CD4-positive, alpha-beta T cell (primary cell): ENCODE measurements around the gene OAS2. TPM values are rescaled to one million over a fixed set of nuclear protein-coding genes. Genes with fewer than 3 reads are reported as not detected.

ENCODE experiments used
- ATAC-seq: fragments of 200-7000 bp; cut with Tn5 transposase; one replicate; pipeline ENCODE4 v1.10.0; 2022; ENCODE audit warnings: mild to moderate bottlenecking; ENCODE audit not compliant: poor library complexity
- CTCF ChIA-PET: fragments of 350-600 bp; sonication (Branson Sonifier 250); formaldehyde crosslinking; loops from one replicate; lab custom pipeline; 2021; ENCODE audit warnings: antibody characterized with exemption, inconsistent platforms; lab: Charles Lee
- POLR2A ChIA-PET: fragments of 350-600 bp; sonication (Branson Sonifier 250); formaldehyde crosslinking; loops from one replicate; lab custom pipeline; 2021; ENCODE audit warnings: antibody characterized with exemption, inconsistent platforms; lab: Charles Lee
- DNase-seq, 14 experiments: peaks; one replicate each; pipeline ENCODE4 v3.0.0-alpha.2; 2013 to 2020; ENCODE audit warnings: mixed read lengths in 2 of 14
- H3K27ac ChIP-seq, 2 donors: one replicate each; pipeline versions ENCODE4 v1.5.1 to v1.7.0; 2013; ENCODE audit warnings: low read length in 2 of 2, low read depth in 1 of 2, mild to moderate bottlenecking in 1 of 2
- H3K27me3 ChIP-seq, 2 experiments: 1 replicate in 1 of 2; 2 replicates in 1 of 2; pipeline versions ENCODE4 v1.6.1 to v1.7.0; 2013; ENCODE audit warnings: low read length in 2 of 2, control low read depth in 1 of 2, mild to moderate bottlenecking in 1 of 2, moderate library complexity in 1 of 2; ENCODE audit not compliant: insufficient read depth in 2 of 2, control insufficient read depth in 1 of 2
- H3K36me3 ChIP-seq: one replicate; pipeline ENCODE4 v1.6.1; 2013; ENCODE audit warnings: low read length, control low read depth; ENCODE audit not compliant: insufficient read depth
- H3K4me1 ChIP-seq: one replicate; pipeline ENCODE4 v1.6.1; 2013; ENCODE audit warnings: low read length, control low read depth; ENCODE audit not compliant: insufficient read depth
- H3K4me3 ChIP-seq: one replicate; pipeline ENCODE4 v1.5.1; 2013; ENCODE audit warnings: mild to moderate bottlenecking, low read length, moderate library complexity
- H3K9me3 ChIP-seq, 2 experiments: 1 replicate in 1 of 2; 2 replicates in 1 of 2; pipeline versions ENCODE4 v1.6.1 to v1.7.0; 2013; ENCODE audit warnings: low read length in 2 of 2, mild to moderate bottlenecking in 2 of 2, control low read depth in 1 of 2, moderate library complexity in 1 of 2; ENCODE audit not compliant: control insufficient read depth in 1 of 2, insufficient read depth in 1 of 2
- H3K27ac Mint-ChIP-seq: one replicate; pipeline ENCODE4 v1.8.0; 2020; ENCODE audit warnings: mixed read lengths
- H3K27me3 Mint-ChIP-seq: one replicate; pipeline ENCODE4 v1.8.0; 2021; ENCODE audit warnings: mixed read lengths
- H3K36me3 Mint-ChIP-seq: one replicate; pipeline ENCODE4 v1.8.0; 2021; ENCODE audit warnings: low read depth, mixed read lengths
- H3K4me1 Mint-ChIP-seq: one replicate; pipeline ENCODE4 v1.8.0; 2021; ENCODE audit warnings: low read depth, mixed read lengths
- H3K4me3 Mint-ChIP-seq: one replicate; pipeline ENCODE4 v1.8.0; 2020; ENCODE audit warnings: mild to moderate bottlenecking, mixed read lengths
- H3K9me3 Mint-ChIP-seq: one replicate; pipeline ENCODE4 v1.8.0; 2020; ENCODE audit warnings: mixed read lengths
- CTCF ChIP-seq: fragments of 200-600 bp; IDR thresholded peaks from one replicate; pipeline ENCODE4 v1.8.0; 2022; ENCODE audit warnings: antibody characterized with exemption, mild to moderate bottlenecking
- intact Hi-C, 2 experiments: fragments of 100-400 bp; cut with DNase I in 1 of 2; cut with micrococcal nuclease in 1 of 2; formaldehyde crosslinking; loops; one replicate each; pipeline versions ENCODE4 v1.15.1 to v1.9.0; 2023 to 2025; cut with DNase I, micrococcal nuclease
- total RNA-seq, 174 experiments: library from RNA in 2 of 174; stranded (reverse) in 2 of 174; gene quantifications; one replicate each; pipeline ENCODE4 v1.2.3 and lab custom pipeline; 2021 to 2026

OAS2 gene
- total RNA-seq, 2 experiments from 2014 or later = 15.0 to 16.2 TPM

GRCh38 chr12:113022563-113023297, 44.4 kb downstream of the OAS2 start:
- Mint-ChIP-seq H3K27me3 (no peaks in the 10 kb centered on the region), H3K36me3 (no peaks in the 10 kb centered on the region), H3K9me3 (no peaks in the 10 kb centered on the region), H3K27ac (no peak overlapping the region), H3K4me1 (no peaks in the 10 kb centered on the region), H3K4me3 (no peak overlapping the region)
- H3K36me3 ChIP-seq = no peaks in the 10 kb centered on the region
- intact Hi-C loops = no loop called here
- H3K27ac ChIP-seq = no peak overlapping the region
- no peaks in the 10 kb centered on the region for H3K4me1 ChIP-seq
- ChIA-PET CTCF (no interaction called here), POLR2A (no interaction called here)
- DNase-seq (no peak), ATAC-seq (no peak)
- no peak overlapping the region for H3K4me3 ChIP-seq
- TF ChIP-seq CTCF = no peak
- H3K27me3 ChIP-seq = no peaks in the 10 kb centered on the region
- H3K9me3 ChIP-seq = no peaks in the 10 kb centered on the region

GRCh38 chr12:113027726-113028125, 49.4 kb downstream of the OAS2 start:
- ATAC-seq = no peak
- intact Hi-C loops = no loop called here

GRCh38 chr12:113030875-113031525, 52.7 kb downstream of the OAS2 start:
- H3K27ac ChIP-seq = no peak overlapping the region

More at GRCh38 chr12:113027726-113028125, 49.4 kb downstream of the OAS2 start:
- Mint-ChIP-seq H3K4me1 (no peaks in the 10 kb centered on the region), H3K36me3 (no peaks in the 10 kb centered on the region), H3K9me3 (no peaks in the 10 kb centered on the region), H3K27me3 (no peaks in the 10 kb centered on the region), H3K27ac (no peak overlapping the region), H3K4me3 (no peak overlapping the region)
- ChIA-PET POLR2A (no interaction called here), CTCF (no interaction called here)
- DNase-seq = no peak
- H3K36me3 ChIP-seq = no peaks in the 10 kb centered on the region
- H3K27me3 ChIP-seq = peaks cover 0 to 2% of the 10 kb centered on the region in 2 experiments
- H3K9me3 ChIP-seq = no peaks in the 10 kb centered on the region
- H3K27ac ChIP-seq = no peak overlapping the region
- H3K4me3 ChIP-seq = no peak overlapping the region
- TF ChIP-seq CTCF = no peak
- H3K4me1 ChIP-seq = peaks cover 4% of the 10 kb centered on the region

More at GRCh38 chr12:113030875-113031525, 52.7 kb downstream of the OAS2 start:
- DNase-seq = peak in 4 of 14 experiments; percentile 9 to 56 (median 51)
- intact Hi-C loops = loop anchor here (1.0 kb wide), 1 partner anchor 131 kb away; no protein-coding TSS in a partner anchor
- H3K9me3 ChIP-seq = no peaks in the 10 kb centered on the region
- H3K4me1 ChIP-seq = peaks cover 4% of the 10 kb centered on the region
- ChIA-PET POLR2A (no interaction called here), CTCF (no interaction called here)
- TF ChIP-seq CTCF = peak; percentile 55
- Mint-ChIP-seq H3K9me3 (no peaks in the 10 kb centered on the region), H3K27me3 (no peaks in the 10 kb centered on the region), H3K27ac (no peak overlapping the region), H3K4me1 (no peaks in the 10 kb centered on the region), H3K4me3 (no peak overlapping the region), H3K36me3 (no peaks in the 10 kb centered on the region)
- no peak overlapping the region for H3K4me3 ChIP-seq
- ATAC-seq = peak; percentile 61
- no peaks in the 10 kb centered on the region for H3K36me3 ChIP-seq
- peaks cover 0 to 2% of the 10 kb centered on the region in 2 experiments for H3K27me3 ChIP-seq
